Endothelial cell of umbilical vein (primary cell): ENCODE data around the gene ZMYM5.

ENCODE experiments used
- CTCF ChIP-seq, 2 donors: IDR thresholded peaks; 1 replicate in 1 of 2; 2 replicates in 1 of 2; pipeline ENCODE4 v1.5.1; 2011; ENCODE audit warnings: low read length in 2 of 2, mild to moderate bottlenecking in 2 of 2, moderate library complexity in 2 of 2, control low read depth in 1 of 2, inconsistent platforms in 1 of 2, low read depth in 1 of 2; ENCODE audit not compliant: insufficient read depth in 1 of 2; ENCODE audit errors: extremely low read depth in 1 of 2
- GATA2 ChIP-seq: IDR thresholded peaks from 2 replicates; pipeline ENCODE4 v1.7.0; 2011; ENCODE audit warnings: low read depth, mild to moderate bottlenecking, moderate library complexity, mixed read lengths, low read length; ENCODE audit not compliant: insufficient read length, insufficient read depth
- MAX ChIP-seq: IDR thresholded peaks from 2 replicates; pipeline ENCODE4 v1.6.1; 2011; ENCODE audit not compliant: insufficient read depth, insufficient read length

GRCh38 chr13:19863323-19864023 is at the start of gene ZMYM5:
- TF ChIP-seq MAX = no peak
- no peak for TF ChIP-seq CTCF (IDR thresholded peaks at IDR 0.05; ENCODE audit: extremely low read depth in 1 of 2, insufficient read depth in 1 of 2, low read depth in 1 of 2, low read length in 2 of 2)
- no peak for TF ChIP-seq GATA2
